HG02798 (cell line): ENCODE measurements around the gene RCOR3.
"Not testable (repeated sequence)": the region's sequence is repeated elsewhere in the genome, so short reads cannot be mapped to it uniquely, and the experiment has no call there.

Experiments
- ATAC-seq: cut with Tn5 transposase; IDR thresholded peaks from one replicate; pipeline ENCODE4 v1.9.1; 2021; ENCODE audit warnings: mild to moderate bottlenecking; ENCODE audit not compliant: unreplicated experiment, poor library complexity

Gene RCOR3

GRCh38 chr1:211337430-211338223 lies 78.5 kb downstream of the RCOR3 start:
- ATAC-seq: no peak

- ATAC-seq: no peak
Observed at GRCh38 chr1:211338224-211338620, 79.1 kb downstream of the RCOR3 start.

GRCh38 chr1:211339631-211340041 lies 80.5 kb downstream of the RCOR3 start:
- no peak for ATAC-seq

GRCh38 chr1:211340622-211341507 lies 81.7 kb downstream of the RCOR3 start:
- ATAC-seq: no peak

GRCh38 chr1:211341999-211342398 lies 82.8 kb downstream of the RCOR3 start:
- ATAC-seq: no peak

- ATAC-seq: no peak
Observed at GRCh38 chr1:211343607-211344006, 84.4 kb downstream of the RCOR3 start.

- no peak for ATAC-seq
Observed at GRCh38 chr1:211344152-211344618, 85.0 kb downstream of the RCOR3 start.

- no peak for ATAC-seq
Observed at GRCh38 chr1:211345719-211346118, 86.6 kb downstream of the RCOR3 start.

- ATAC-seq: no peak
Observed at GRCh38 chr1:211347077-211347844, 88.1 kb downstream of the RCOR3 start.

GRCh38 chr1:211348547-211348946 lies 89.4 kb downstream of the RCOR3 start:
- ATAC-seq: no peak

GRCh38 chr1:211349741-211350140 lies 90.6 kb downstream of the RCOR3 start:
- no peak for ATAC-seq

GRCh38 chr1:211352055-211352454 lies 92.9 kb downstream of the RCOR3 start:
- not testable (repeated sequence) for ATAC-seq

GRCh38 chr1:211352465-211352864 lies 93.3 kb downstream of the RCOR3 start:
- ATAC-seq: no peak

GRCh38 chr1:211352985-211353515 lies 93.9 kb downstream of the RCOR3 start:
- ATAC-seq: peak; percentile 93

GRCh38 chr1:211353562-211354212 lies 94.5 kb downstream of the RCOR3 start:
- ATAC-seq: no peak

GRCh38 chr1:211355873-211356272 lies 96.7 kb downstream of the RCOR3 start:
- no peak for ATAC-seq

GRCh38 chr1:211356723-211357407 lies 97.7 kb downstream of the RCOR3 start:
- no peak for ATAC-seq

- no peak for ATAC-seq
Observed at GRCh38 chr1:211358685-211359084, 99.5 kb downstream of the RCOR3 start.

GRCh38 chr1:211359876-211360275 lies 100.7 kb downstream of the RCOR3 start:
- no peak for ATAC-seq
